Testis (tissue), 2 donors: Measurements from ENCODE around the gene SLC35D2.

Experiments
- POLR2A ChIP-seq: fragments of 450-650 bp; IDR thresholded peaks from one replicate; pipeline ENCODE4 v1.6.1; 2017; ENCODE audit warnings: antibody characterized with exemption, mild to moderate bottlenecking, moderate library complexity
- TF ChIP-seq, protein P1 (sequence below), 3 experiments: fragments of 450-650 bp in 2 of 3; fragments of 200-600 bp in 1 of 3; sonication (generic) in 1 of 3; IDR thresholded peaks; one replicate each; pipeline ENCODE4 v1.5.1; 2016 to 2019; ENCODE audit warnings: antibody characterized with exemption in 3 of 3, mild to moderate bottlenecking in 2 of 3, moderate library complexity in 1 of 3

DNA sequence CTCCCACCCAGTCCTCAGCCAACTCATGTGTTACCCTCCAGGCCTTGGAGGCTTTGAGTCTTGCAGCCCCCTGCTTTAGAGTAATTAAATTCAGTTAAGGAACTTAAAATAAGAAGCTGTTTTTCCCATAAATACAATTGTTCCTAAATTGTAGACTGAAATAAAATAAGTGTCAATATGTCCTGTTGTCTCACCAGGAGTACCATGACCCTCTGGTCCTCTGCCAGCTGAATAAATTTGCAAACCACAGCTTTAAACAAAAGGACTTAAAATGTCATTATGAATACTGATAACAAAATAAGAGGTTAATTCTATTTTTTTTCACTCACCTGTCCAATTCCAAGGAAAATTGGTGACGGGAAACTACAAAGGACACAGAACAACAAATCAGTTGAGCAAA lies 15.6 kb downstream of the SLC35D2 start:
- TF ChIP-seq, protein P1, sequence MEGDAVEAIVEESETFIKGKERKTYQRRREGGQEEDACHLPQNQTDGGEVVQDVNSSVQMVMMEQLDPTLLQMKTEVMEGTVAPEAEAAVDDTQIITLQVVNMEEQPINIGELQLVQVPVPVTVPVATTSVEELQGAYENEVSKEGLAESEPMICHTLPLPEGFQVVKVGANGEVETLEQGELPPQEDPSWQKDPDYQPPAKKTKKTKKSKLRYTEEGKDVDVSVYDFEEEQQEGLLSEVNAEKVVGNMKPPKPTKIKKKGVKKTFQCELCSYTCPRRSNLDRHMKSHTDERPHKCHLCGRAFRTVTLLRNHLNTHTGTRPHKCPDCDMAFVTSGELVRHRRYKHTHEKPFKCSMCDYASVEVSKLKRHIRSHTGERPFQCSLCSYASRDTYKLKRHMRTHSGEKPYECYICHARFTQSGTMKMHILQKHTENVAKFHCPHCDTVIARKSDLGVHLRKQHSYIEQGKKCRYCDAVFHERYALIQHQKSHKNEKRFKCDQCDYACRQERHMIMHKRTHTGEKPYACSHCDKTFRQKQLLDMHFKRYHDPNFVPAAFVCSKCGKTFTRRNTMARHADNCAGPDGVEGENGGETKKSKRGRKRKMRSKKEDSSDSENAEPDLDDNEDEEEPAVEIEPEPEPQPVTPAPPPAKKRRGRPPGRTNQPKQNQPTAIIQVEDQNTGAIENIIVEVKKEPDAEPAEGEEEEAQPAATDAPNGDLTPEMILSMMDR (IDR thresholded peaks at IDR 0.05) = no peak
- no peak for TF ChIP-seq POLR2A
